ENCODE results near the gene CPEB3.

Gene CPEB3

GRCh38 chr10:92268748-92269147, 22.1 kb downstream of the CPEB3 start:
- DNase-seq (ENCODE audit: low read depth in 2 of 3, low spot score in 1 of 3) = no peak

GRCh38 chr10:92267343-92267742, 23.5 kb downstream of the CPEB3 start:
- no peak for DNase-seq (ENCODE audit: low read depth in 2 of 3, low spot score in 1 of 3)

GRCh38 chr10:92265687-92266258, 25.1 kb downstream of the CPEB3 start:
- DNase-seq (ENCODE audit: low read depth in 2 of 3, low spot score in 1 of 3) = no peak

- DNase-seq (ENCODE audit: low read depth in 2 of 3, low spot score in 1 of 3) = no peak
Measured at GRCh38 chr10:92264249-92264648, 26.6 kb downstream of the CPEB3 start.

GRCh38 chr10:92263396-92263795, 27.5 kb downstream of the CPEB3 start:
- no peak for DNase-seq (ENCODE audit: low read depth in 2 of 3, low spot score in 1 of 3)

GRCh38 chr10:92248566-92248965, 42.3 kb downstream of the CPEB3 start:
- no peak for DNase-seq (ENCODE audit: low read depth in 2 of 3, low spot score in 1 of 3)

GRCh38 chr10:92244796-92245195, 46.1 kb downstream of the CPEB3 start:
- no peak for DNase-seq (ENCODE audit: low read depth in 2 of 3, low spot score in 1 of 3)

- peak in 1 of 3 donors; percentile 26 for DNase-seq (ENCODE audit: low read depth in 2 of 3, low spot score in 1 of 3)
Measured at GRCh38 chr10:92242910-92243671, 47.8 kb downstream of the CPEB3 start.

GRCh38 chr10:92242380-92242779, 48.5 kb downstream of the CPEB3 start:
- DNase-seq (ENCODE audit: low read depth in 2 of 3, low spot score in 1 of 3) = no peak

GRCh38 chr10:92241501-92241900, 49.4 kb downstream of the CPEB3 start:
- DNase-seq (ENCODE audit: low read depth in 2 of 3, low spot score in 1 of 3) = no peak

- DNase-seq (ENCODE audit: low read depth in 2 of 3, low spot score in 1 of 3) = no peak
Measured at GRCh38 chr10:92241158-92241500, 49.7 kb downstream of the CPEB3 start.

GRCh38 chr10:92240289-92241157, 50.4 kb downstream of the CPEB3 start:
- no peak for DNase-seq (ENCODE audit: low read depth in 2 of 3, low spot score in 1 of 3)

GRCh38 chr10:92239600-92240288, 51.1 kb downstream of the CPEB3 start:
- no peak for DNase-seq (ENCODE audit: low read depth in 2 of 3, low spot score in 1 of 3)

- DNase-seq (ENCODE audit: low read depth in 2 of 3, low spot score in 1 of 3) = no peak
Measured at GRCh38 chr10:92239151-92239599, 51.7 kb downstream of the CPEB3 start.

GRCh38 chr10:92238586-92239098, 52.2 kb downstream of the CPEB3 start:
- no peak for DNase-seq (ENCODE audit: low read depth in 2 of 3, low spot score in 1 of 3)

- DNase-seq (ENCODE audit: low read depth in 2 of 3, low spot score in 1 of 3) = no peak
Measured at GRCh38 chr10:92238054-92238585, 52.8 kb downstream of the CPEB3 start.

GRCh38 chr10:92231196-92231595, 59.7 kb downstream of the CPEB3 start:
- no peak for DNase-seq (ENCODE audit: low read depth in 2 of 3, low spot score in 1 of 3)

GRCh38 chr10:92222603-92223262, 68.1 kb downstream of the CPEB3 start:
- DNase-seq (ENCODE audit: low read depth in 2 of 3, low spot score in 1 of 3) = no peak

GRCh38 chr10:92219559-92219958, 71.3 kb downstream of the CPEB3 start:
- no peak for DNase-seq (ENCODE audit: low read depth in 2 of 3, low spot score in 1 of 3)

- DNase-seq (ENCODE audit: low read depth in 2 of 3, low spot score in 1 of 3) = no peak
Measured at GRCh38 chr10:92218569-92218968, 72.3 kb downstream of the CPEB3 start.

All from stimulated activated CD4-positive, alpha-beta T cell treated with anti-CD3 and anti-CD28 coated beads, Interleukin-12 subunit alpha, Interleukin-12 subunit beta, amount 100 ng/mL, for 48 hours (primary cell).